ENCODE data around the gene NCKAP1. TPM values are rescaled to one million over a fixed set of nuclear protein-coding genes. Genes with fewer than 3 reads are reported as not detected.

Gene NCKAP1
- total and polyA plus RNA-seq, 4 donors, result 16.1 to 64.2 (median 24.4) TPM

- no peaks in the 10 kb centered on the region for H3K36me3 ChIP-seq (ENCODE audit: control insufficient read depth in 4 of 4, insufficient read depth in 3 of 4, low read depth in 1 of 4, low read length in 3 of 4)
- H3K4me1 ChIP-seq (ENCODE audit: control insufficient read depth in 4 of 4, insufficient read depth in 4 of 4, low read length in 3 of 4), result peaks cover 0 to 13% (median 3%) of the 10 kb centered on the region in 4 donors
- peak; percentile 46 for DNase-seq (ENCODE audit: low spot score)
- H3K9me3 ChIP-seq (ENCODE audit: control insufficient read depth in 4 of 4, low read length in 3 of 4), result no peaks in the 10 kb centered on the region
- no peak for TF ChIP-seq HNF4A (conservative IDR thresholded peaks at IDR 0.05)
- TF ChIP-seq RXRA (IDR thresholded peaks at IDR 0.05), result peak in 1 of 2 donors; percentile 60
- TF ChIP-seq NR2F2 (IDR thresholded peaks at IDR 0.05), result no peak
- no peak for TF ChIP-seq RAD21 (IDR thresholded peaks at IDR 0.05)
- H3K27ac ChIP-seq (ENCODE audit: low read depth in 1 of 2, low read length in 2 of 2), result peak overlapping the region; percentile 80 to 83
- peak overlapping the region; percentile 70 to 96 (median 93) for H3K4me3 ChIP-seq (ENCODE audit: low read depth in 1 of 3, low read length in 3 of 3)
- 5% methylated on average over 8 of the region's 8 CpGs for WGBS
- H3K27me3 ChIP-seq (ENCODE audit: control insufficient read depth in 4 of 4, insufficient read depth in 4 of 4, low read length in 3 of 4), result no peaks in the 10 kb centered on the region
- H3K9ac ChIP-seq (ENCODE audit: low read depth in 1 of 2, low read length in 2 of 2), result peak overlapping the region; percentile 54 to 97
Observed at GRCh38 chr2:183078163-183078463, 39.9 kb upstream of the NCKAP1 start.

DNA sequence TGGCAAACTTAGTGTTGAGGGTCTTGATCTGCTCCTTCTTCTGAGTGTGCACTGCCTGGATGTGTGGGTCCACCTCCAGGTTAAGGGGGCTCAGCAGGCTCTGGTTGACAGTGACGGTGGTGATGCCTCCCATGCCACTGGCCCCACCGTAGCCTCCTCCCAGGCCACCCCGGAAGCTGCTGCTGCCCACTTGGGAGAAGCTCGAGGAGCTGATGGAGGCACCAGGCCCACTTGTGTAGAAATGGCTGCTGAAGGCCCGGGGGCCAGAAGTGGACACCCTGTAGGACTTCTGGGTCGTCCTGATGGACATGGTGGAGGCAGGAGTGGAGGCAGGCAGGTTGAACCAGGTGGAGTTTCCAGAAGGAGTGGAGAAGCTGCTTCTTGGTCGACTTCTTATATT is 33.9 kb upstream of the NCKAP1 start:
- Histone ChIP-seq H3K4me3 (ENCODE audit: low read depth in 1 of 3, low read length in 3 of 3) (no peak overlapping the region), H3K27me3 (ENCODE audit: control insufficient read depth in 4 of 4, insufficient read depth in 4 of 4, low read length in 3 of 4) (no peaks in the 10 kb centered on the region), H3K9ac (ENCODE audit: low read depth in 1 of 2, low read length in 2 of 2) (no peak overlapping the region), H3K27ac (ENCODE audit: low read depth in 1 of 2, low read length in 2 of 2) (no peak overlapping the region), H3K9me3 (ENCODE audit: control insufficient read depth in 4 of 4, low read length in 3 of 4) (no peaks in the 10 kb centered on the region), H3K36me3 (ENCODE audit: control insufficient read depth in 4 of 4, insufficient read depth in 3 of 4, low read depth in 1 of 4, low read length in 3 of 4) (no peaks in the 10 kb centered on the region), H3K4me1 (ENCODE audit: control insufficient read depth in 4 of 4, insufficient read depth in 4 of 4, low read length in 3 of 4) (no peaks in the 10 kb centered on the region)
- 92% methylated on average over 7 of the region's 7 CpGs for WGBS
- no peak for DNase-seq (ENCODE audit: low spot score)
- TF ChIP-seq HNF4A (conservative IDR thresholded peaks at IDR 0.05) (no peak), GABPA (IDR thresholded peaks at IDR 0.05 in 1 of 2, conservative IDR thresholded peaks at IDR 0.05 in 1 of 2) (no peak), ZBTB33 (IDR thresholded peaks at IDR 0.05) (no peak), HNF4G (IDR thresholded peaks at IDR 0.05) (no peak), JUND (IDR thresholded peaks at IDR 0.05) (no peak), SP1 (IDR thresholded peaks at IDR 0.05) (no peak)

GRCh38 chr2:183070942-183071844 is 32.9 kb upstream of the NCKAP1 start:
- Histone ChIP-seq H3K4me1 (ENCODE audit: control insufficient read depth in 4 of 4, insufficient read depth in 4 of 4, low read length in 3 of 4) (no peaks in the 10 kb centered on the region), H3K9me3 (ENCODE audit: control insufficient read depth in 4 of 4, low read length in 3 of 4) (no peaks in the 10 kb centered on the region), H3K27me3 (ENCODE audit: control insufficient read depth in 4 of 4, insufficient read depth in 4 of 4, low read length in 3 of 4) (no peaks in the 10 kb centered on the region), H3K9ac (ENCODE audit: low read depth in 1 of 2, low read length in 2 of 2) (no peak overlapping the region), H3K4me3 (ENCODE audit: low read depth in 1 of 3, low read length in 3 of 3) (no peak overlapping the region), H3K27ac (ENCODE audit: low read depth in 1 of 2, low read length in 2 of 2) (no peak overlapping the region), H3K36me3 (ENCODE audit: control insufficient read depth in 4 of 4, insufficient read depth in 3 of 4, low read depth in 1 of 4, low read length in 3 of 4) (no peaks in the 10 kb centered on the region)
- TF ChIP-seq RAD21 (IDR thresholded peaks at IDR 0.05), result peak; percentile 51 to 73
- TF ChIP-seq HNF4A (conservative IDR thresholded peaks at IDR 0.05), result no peak
- no peak for TF ChIP-seq NR2F2 (IDR thresholded peaks at IDR 0.05)
- TF ChIP-seq GABPA (IDR thresholded peaks at IDR 0.05 in 1 of 2, conservative IDR thresholded peaks at IDR 0.05 in 1 of 2), result no peak
- TF ChIP-seq, protein P1, sequence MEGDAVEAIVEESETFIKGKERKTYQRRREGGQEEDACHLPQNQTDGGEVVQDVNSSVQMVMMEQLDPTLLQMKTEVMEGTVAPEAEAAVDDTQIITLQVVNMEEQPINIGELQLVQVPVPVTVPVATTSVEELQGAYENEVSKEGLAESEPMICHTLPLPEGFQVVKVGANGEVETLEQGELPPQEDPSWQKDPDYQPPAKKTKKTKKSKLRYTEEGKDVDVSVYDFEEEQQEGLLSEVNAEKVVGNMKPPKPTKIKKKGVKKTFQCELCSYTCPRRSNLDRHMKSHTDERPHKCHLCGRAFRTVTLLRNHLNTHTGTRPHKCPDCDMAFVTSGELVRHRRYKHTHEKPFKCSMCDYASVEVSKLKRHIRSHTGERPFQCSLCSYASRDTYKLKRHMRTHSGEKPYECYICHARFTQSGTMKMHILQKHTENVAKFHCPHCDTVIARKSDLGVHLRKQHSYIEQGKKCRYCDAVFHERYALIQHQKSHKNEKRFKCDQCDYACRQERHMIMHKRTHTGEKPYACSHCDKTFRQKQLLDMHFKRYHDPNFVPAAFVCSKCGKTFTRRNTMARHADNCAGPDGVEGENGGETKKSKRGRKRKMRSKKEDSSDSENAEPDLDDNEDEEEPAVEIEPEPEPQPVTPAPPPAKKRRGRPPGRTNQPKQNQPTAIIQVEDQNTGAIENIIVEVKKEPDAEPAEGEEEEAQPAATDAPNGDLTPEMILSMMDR (IDR thresholded peaks at IDR 0.05; ENCODE audit: low read depth, low read length, missing input control), result peak; percentile 31
- TF ChIP-seq ZBTB33 (IDR thresholded peaks at IDR 0.05), result no peak
- no peak for TF ChIP-seq ATF3 (IDR thresholded peaks at IDR 0.05)
- no peak for TF ChIP-seq FOXA2 (IDR thresholded peaks at IDR 0.05)
- peak; percentile 44 for DNase-seq (ENCODE audit: low spot score)
- WGBS, result 64% methylated on average over 34 of the region's 34 CpGs

Data from liver (tissue), 9 donors.